ENCODE data around the gene NSD1. TPM values are rescaled to one million over a fixed set of nuclear protein-coding genes. Genes with fewer than 3 reads are reported as not detected.

Gene NSD1
- total RNA-seq, 1 donor, result 53.2 TPM

DNA sequence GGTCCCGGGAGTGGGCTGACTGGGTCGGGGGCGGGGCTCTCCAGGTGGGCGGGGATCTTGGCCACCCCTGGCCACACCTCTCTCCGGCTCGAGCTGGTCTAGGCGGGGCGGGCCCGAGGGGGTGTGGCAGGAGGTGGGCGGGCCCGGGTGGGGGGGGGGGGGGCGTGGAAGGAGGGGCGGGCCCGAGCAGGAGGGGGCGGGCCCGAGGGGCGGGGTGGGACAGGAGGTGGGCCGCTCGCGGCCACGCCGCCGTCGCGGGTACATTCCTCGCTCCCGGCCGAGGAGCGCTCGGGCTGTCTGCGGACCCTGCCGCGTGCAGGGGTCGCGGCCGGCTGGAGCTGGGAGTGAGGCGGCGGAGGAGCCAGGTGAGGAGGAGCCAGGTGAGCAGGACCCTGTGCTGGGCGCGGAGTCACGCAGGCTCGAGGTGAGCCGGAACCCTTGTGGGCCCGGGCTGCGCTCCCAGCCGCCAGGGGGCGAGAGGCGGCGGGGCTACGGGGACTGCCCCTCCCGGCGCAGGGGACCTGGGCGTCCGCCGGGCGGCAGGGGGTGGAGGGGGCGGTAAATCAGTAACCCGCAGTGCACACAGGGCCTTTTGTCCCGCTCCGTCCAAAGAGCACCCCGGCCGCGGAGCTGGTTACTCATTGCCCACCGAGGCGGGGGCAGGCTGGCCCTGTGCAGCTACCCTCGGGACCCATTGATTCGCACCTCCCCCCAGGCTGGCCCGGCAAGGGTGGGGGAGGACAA lies 46.7 kb upstream of the NSD1 start, which contains the start of gene FGFR4:
TSS of gene FGFR4 (plus strand) at position 262 of the 744 bp plus-strand sequence. CDS start 2,688 bp downstream, outside the sequence.
- Histone ChIP-seq H2AFZ (ENCODE audit: low read length) (peak within 1 kb of the TSS; percentile 56), H3K9me3 (ENCODE audit: low read depth, low read length) (no peaks in the 10 kb centered on the region), H4K20me1 (ENCODE audit: insufficient read depth, low read length) (no peaks in the 10 kb centered on the region), H3K27me3 (ENCODE audit: insufficient read depth, low read length) (peaks cover 35% of the 10 kb centered on the region), H3K79me2 (ENCODE audit: insufficient read depth, low read length) (no peaks in the 10 kb centered on the region), H3K4me1 (ENCODE audit: insufficient read depth, low read length) (peaks cover 3% of the 10 kb centered on the region), H3K27ac (ENCODE audit: low read depth, low read length) (no peak within 1 kb of the TSS), H3K36me3 (ENCODE audit: insufficient read depth, low read length) (no peaks in the 10 kb centered on the region), H3K4me3 (ENCODE audit: insufficient read depth, low read length) (peak within 1 kb of the TSS; percentile 48), H3K4me2 (ENCODE audit: insufficient read depth, low read length) (peak within 1 kb of the TSS; percentile 74)
- DNase-seq (ENCODE audit: insufficient read length, low spot score, missing footprints), result peak; percentile 97
- TF ChIP-seq, protein P1, sequence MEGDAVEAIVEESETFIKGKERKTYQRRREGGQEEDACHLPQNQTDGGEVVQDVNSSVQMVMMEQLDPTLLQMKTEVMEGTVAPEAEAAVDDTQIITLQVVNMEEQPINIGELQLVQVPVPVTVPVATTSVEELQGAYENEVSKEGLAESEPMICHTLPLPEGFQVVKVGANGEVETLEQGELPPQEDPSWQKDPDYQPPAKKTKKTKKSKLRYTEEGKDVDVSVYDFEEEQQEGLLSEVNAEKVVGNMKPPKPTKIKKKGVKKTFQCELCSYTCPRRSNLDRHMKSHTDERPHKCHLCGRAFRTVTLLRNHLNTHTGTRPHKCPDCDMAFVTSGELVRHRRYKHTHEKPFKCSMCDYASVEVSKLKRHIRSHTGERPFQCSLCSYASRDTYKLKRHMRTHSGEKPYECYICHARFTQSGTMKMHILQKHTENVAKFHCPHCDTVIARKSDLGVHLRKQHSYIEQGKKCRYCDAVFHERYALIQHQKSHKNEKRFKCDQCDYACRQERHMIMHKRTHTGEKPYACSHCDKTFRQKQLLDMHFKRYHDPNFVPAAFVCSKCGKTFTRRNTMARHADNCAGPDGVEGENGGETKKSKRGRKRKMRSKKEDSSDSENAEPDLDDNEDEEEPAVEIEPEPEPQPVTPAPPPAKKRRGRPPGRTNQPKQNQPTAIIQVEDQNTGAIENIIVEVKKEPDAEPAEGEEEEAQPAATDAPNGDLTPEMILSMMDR (IDR thresholded peaks at IDR 0.05; ENCODE audit: extremely low read depth, low read depth, low read length), result peak; percentile 20

DNA sequence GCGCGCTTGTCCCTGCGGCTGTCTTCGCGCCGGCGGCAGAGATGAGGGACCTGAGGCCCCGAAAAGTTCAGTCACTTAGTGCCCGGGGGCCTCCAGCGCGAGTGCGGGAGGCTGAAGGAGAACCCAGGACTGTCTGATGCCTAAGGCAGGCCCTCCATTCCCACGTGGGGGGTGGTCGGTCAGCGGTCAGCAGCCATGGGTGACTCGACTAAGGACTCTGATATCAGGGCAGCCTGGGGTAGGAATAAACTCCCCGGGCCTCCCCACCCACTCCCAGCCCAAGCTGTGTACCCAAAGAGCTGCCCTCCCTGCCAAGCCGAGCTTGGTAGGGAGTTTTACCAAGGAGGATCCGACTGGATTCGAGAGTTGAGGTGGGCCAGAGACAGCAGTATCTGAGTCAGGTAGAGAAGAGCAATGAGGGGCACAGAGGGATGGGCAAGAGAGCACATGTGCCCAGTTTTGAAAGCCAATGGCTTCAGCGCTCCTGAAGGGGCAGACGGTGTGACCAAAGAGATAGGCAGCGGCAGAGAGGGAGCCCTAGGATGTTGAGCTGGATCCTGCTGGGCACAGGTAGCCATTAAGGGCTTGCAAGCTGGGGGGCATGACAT lies 46.1 kb upstream of the NSD1 start:
- TF ChIP-seq, protein P1 (IDR thresholded peaks at IDR 0.05; ENCODE audit: extremely low read depth, low read depth, low read length), result no peak
- peaks cover 28% of the 10 kb centered on the region for H3K27me3 ChIP-seq (ENCODE audit: insufficient read depth, low read length)
- peak overlapping the region; percentile 29 for H2AFZ ChIP-seq (ENCODE audit: low read length)
- H3K4me3 ChIP-seq (ENCODE audit: insufficient read depth, low read length), result peak overlapping the region; percentile 48
- no peaks in the 10 kb centered on the region for H3K9me3 ChIP-seq (ENCODE audit: low read depth, low read length)
- no peaks in the 10 kb centered on the region for H4K20me1 ChIP-seq (ENCODE audit: insufficient read depth, low read length)
- peaks cover 3% of the 10 kb centered on the region for H3K4me1 ChIP-seq (ENCODE audit: insufficient read depth, low read length)
- peak; percentile 71 for DNase-seq (ENCODE audit: insufficient read length, low spot score, missing footprints)
- no peaks in the 10 kb centered on the region for H3K36me3 ChIP-seq (ENCODE audit: insufficient read depth, low read length)
- no peaks in the 10 kb centered on the region for H3K79me2 ChIP-seq (ENCODE audit: insufficient read depth, low read length)
- H3K4me2 ChIP-seq (ENCODE audit: insufficient read depth, low read length), result peak overlapping the region; percentile 74
- H3K27ac ChIP-seq (ENCODE audit: low read depth, low read length), result no peak overlapping the region

DNA sequence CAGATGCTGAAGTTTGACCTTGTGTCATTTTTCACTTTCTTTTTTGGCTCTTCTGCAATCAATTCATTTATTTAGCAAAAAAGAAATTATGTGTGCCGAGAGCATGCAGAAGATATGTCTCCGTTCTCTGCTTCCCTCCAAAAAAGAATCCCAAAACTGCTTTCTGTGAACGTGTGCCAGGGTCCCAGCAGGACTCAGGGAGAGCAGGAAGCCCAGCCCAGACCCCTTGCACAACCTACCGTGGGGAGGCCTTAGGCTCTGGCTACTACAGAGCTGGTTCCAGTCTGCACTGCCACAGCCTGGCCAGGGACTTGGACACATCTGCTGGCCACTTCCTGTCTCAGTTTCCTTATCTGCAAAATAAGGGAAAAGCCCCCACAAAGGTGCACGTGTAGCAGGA lies 44.4 kb upstream of the NSD1 start:
- H3K4me3 ChIP-seq (ENCODE audit: insufficient read depth, low read length), result no peak overlapping the region
- TF ChIP-seq, protein P1 (IDR thresholded peaks at IDR 0.05; ENCODE audit: extremely low read depth, low read depth, low read length), result no peak
- H2AFZ ChIP-seq (ENCODE audit: low read length), result no peak overlapping the region
- DNase-seq (ENCODE audit: insufficient read length, low spot score, missing footprints), result no peak
- peaks cover 3% of the 10 kb centered on the region for H3K4me1 ChIP-seq (ENCODE audit: insufficient read depth, low read length)
- no peaks in the 10 kb centered on the region for H4K20me1 ChIP-seq (ENCODE audit: insufficient read depth, low read length)
- H3K27ac ChIP-seq (ENCODE audit: low read depth, low read length), result no peak overlapping the region
- H3K36me3 ChIP-seq (ENCODE audit: insufficient read depth, low read length), result no peaks in the 10 kb centered on the region
- H3K9me3 ChIP-seq (ENCODE audit: low read depth, low read length), result no peaks in the 10 kb centered on the region
- peaks cover 17% of the 10 kb centered on the region for H3K27me3 ChIP-seq (ENCODE audit: insufficient read depth, low read length)
- no peaks in the 10 kb centered on the region for H3K79me2 ChIP-seq (ENCODE audit: insufficient read depth, low read length)
- no peak overlapping the region for H3K4me2 ChIP-seq (ENCODE audit: insufficient read depth, low read length)

Measured in osteoblast (primary cell).